ENCODE measurements around the gene FREM2. TPM values are rescaled to one million over a fixed set of nuclear protein-coding genes. Genes with fewer than 3 reads are reported as not detected.
A peak's percentile ranks its signal among the peaks of the same experiment; 100 is the strongest.

FREM2 gene
- total RNA-seq, 1 donor from 2014 or later: not detected

DNA sequence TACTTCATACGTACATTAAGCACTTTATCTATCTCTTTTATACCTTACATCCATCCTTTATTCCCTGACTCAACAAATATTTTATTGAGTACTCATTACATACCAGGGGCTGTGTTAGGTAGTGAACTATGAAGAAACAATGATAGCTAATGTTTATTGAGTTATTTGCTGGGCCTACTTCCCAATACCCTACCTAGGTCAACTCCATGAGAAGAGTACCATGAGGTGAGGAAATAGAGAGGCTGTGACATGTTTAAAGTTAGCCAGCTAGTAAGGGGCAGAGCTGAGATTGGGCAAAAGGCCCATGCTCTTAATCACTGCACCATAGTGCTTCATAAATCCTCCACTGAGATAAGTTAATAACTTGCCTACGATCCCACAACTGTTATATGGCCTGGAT is 79.9 kb downstream of the FREM2 start:
- no peak for TF ChIP-seq CTCF (IDR thresholded peaks at IDR 0.05; ENCODE audit: insufficient read depth, low read length, severe bottlenecking)
- FAIRE-seq (no peak), DNase-seq (ENCODE audit: low read depth) (no peak)
- H3K4me3 ChIP-seq (ENCODE audit: low read depth, low read length): no peak overlapping the region
- H3K36me3 ChIP-seq (ENCODE audit: control insufficient read depth, insufficient read depth, low read length): no peaks in the 10 kb centered on the region
- no peaks in the 10 kb centered on the region for H3K27me3 ChIP-seq (ENCODE audit: control insufficient read depth, insufficient read depth, low read length)

DNA sequence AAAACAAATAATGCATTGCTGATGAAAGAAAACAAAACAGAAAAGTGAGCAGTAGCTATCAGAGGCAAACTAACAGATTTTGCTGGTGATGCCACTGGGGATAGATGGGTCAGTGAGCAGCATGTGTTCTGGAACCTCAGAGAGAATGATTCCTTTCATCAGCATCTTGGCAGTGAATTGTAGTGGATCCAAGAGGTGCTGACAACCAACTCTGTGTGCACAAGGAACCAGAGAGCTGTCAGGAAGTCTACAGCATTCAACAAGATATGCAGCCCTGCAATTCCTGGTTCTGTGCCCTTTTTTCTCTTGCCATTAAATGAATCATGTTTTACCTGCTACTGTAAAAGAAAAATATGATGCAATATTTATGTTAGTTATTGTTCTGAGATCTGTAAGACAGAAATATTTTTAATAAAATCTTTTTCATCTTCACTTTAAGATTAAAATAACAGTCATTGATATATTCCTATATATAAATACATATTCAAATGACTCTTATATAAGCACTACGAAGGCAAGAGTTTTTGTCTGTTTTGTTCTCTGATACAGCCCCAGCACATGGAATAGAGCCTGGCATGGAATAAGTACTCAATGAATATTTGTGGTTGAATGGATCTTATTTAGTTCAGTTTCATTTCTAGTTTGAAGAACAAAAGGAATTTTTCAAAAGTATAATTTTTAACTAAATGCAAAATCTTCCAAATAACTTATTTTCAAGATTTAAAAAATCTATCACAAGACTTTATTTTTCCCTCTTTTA is 80.8 kb downstream of the FREM2 start:
- no peaks in the 10 kb centered on the region for H3K27me3 ChIP-seq (ENCODE audit: control insufficient read depth, insufficient read depth, low read length)
- H3K4me3 ChIP-seq (ENCODE audit: low read depth, low read length): no peak overlapping the region
- peak; percentile 58 for DNase-seq (ENCODE audit: low read depth)
- no peaks in the 10 kb centered on the region for H3K36me3 ChIP-seq (ENCODE audit: control insufficient read depth, insufficient read depth, low read length)
- no peak for TF ChIP-seq CTCF (IDR thresholded peaks at IDR 0.05; ENCODE audit: insufficient read depth, low read length, severe bottlenecking)
- FAIRE-seq: no peak

DNA sequence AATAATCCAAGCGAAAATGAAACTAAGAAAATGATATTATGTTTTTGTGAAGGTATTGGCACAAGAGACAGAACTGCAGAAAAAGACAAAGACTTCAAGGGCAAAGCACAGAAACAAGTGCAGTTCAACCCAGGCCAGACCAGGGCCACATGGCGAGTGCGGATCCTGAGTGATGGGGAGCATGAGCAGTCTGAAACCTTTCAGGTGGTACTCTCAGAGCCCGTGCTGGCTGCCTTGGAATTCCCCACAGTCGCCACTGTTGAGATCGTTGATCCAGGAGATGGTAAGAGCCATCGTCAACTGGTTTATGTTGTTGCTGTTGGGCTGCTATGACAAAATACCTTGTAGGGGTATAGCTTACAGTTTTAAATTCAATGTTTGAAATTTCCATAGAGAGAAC is 82.6 kb downstream of the FREM2 start:
- no peak overlapping the region for H3K4me3 ChIP-seq (ENCODE audit: low read depth, low read length)
- no peak for TF ChIP-seq CTCF (IDR thresholded peaks at IDR 0.05; ENCODE audit: insufficient read depth, low read length, severe bottlenecking)
- no peaks in the 10 kb centered on the region for H3K36me3 ChIP-seq (ENCODE audit: control insufficient read depth, insufficient read depth, low read length)
- FAIRE-seq (no peak), DNase-seq (ENCODE audit: low read depth) (no peak)
- no peaks in the 10 kb centered on the region for H3K27me3 ChIP-seq (ENCODE audit: control insufficient read depth, insufficient read depth, low read length)

DNA sequence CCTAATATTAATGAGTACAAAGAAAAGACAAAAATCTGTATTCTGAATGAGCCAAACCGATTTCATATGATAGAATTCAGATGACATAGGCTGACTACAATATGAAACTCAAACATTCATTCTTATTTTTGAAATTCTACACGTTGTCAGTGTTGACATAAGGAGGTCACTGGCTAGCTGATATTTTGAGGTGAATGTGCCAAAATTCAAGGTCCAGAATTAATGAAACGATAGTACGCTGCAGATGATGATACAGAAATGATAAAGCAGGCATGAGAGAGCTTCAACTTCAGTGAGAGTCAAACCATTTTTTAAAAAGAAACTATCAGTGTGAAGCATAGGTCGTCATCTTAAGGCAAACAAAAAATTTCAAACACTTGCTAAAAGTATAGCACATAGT is 88.2 kb downstream of the FREM2 start:
- no peak for DNase-seq (ENCODE audit: low read depth)

DNA sequence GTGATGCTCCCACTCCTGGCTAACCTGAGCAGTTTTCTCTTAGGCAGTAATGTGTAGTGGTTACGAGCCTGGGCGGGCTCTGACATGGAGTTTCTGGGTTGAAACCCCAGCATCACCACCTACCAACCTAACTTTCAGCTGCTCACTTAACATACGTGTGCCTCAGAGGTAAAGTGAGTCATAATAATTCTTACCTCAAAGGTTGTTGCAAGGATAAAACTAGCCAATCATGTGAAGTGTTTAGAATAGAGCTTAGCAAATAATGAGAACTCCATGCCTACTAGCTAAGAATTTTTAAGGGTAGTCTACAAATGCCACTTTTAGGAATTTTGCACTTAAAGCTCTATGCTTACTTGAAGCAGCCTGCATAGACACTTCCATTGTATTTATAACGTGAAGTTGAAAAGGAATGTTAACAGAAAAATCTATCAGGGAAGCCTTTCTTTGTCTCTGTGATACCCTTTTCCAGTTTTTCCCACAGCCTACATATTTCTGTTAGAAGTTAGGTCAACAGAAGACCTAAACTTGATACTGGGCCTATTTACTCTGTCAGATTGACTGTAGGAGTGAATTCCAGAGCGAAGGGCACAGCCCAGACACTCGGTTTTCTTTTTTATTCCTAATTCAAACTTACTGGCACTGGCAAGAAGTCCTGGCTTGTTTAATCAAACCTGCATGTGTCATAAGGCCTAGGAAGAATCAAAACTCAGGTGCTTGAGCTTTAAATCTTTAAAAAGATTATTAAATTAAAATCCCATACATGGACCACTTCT is 90.7 kb downstream of the FREM2 start:
- TF ChIP-seq CTCF (IDR thresholded peaks at IDR 0.05; ENCODE audit: insufficient read depth, low read length, severe bottlenecking): no peak
- no peaks in the 10 kb centered on the region for H3K36me3 ChIP-seq (ENCODE audit: control insufficient read depth, insufficient read depth, low read length)
- no peak overlapping the region for H3K4me3 ChIP-seq (ENCODE audit: low read depth, low read length)
- peak; percentile 64 for DNase-seq (ENCODE audit: low read depth)
- FAIRE-seq: no peak
- no peaks in the 10 kb centered on the region for H3K27me3 ChIP-seq (ENCODE audit: control insufficient read depth, insufficient read depth, low read length)

More for the DNA sequence above, 88.2 kb downstream of the FREM2 start:
- no peaks in the 10 kb centered on the region for H3K36me3 ChIP-seq (ENCODE audit: control insufficient read depth, insufficient read depth, low read length)
- H3K27me3 ChIP-seq (ENCODE audit: control insufficient read depth, insufficient read depth, low read length): no peaks in the 10 kb centered on the region
- FAIRE-seq: no peak
- TF ChIP-seq CTCF (IDR thresholded peaks at IDR 0.05; ENCODE audit: insufficient read depth, low read length, severe bottlenecking): no peak
- H3K4me3 ChIP-seq (ENCODE audit: low read depth, low read length): no peak overlapping the region
